Left renal pelvis (tissue), 4 donors: ENCODE results near the gene KRTAP10-3. TPM values are rescaled to one million over a fixed set of nuclear protein-coding genes. Genes with fewer than 3 reads are reported as not detected.
"Not testable (repeated sequence)": the region's sequence is repeated elsewhere in the genome, so short reads cannot be mapped to it uniquely, and the experiment has no call there.

Experiments used
- DNase-seq, 4 donors: peaks; one replicate each; pipeline ENCODE4 v3.0.0-alpha.2; 2013; ENCODE audit warnings: low read depth in 4 of 4, low spot score in 3 of 4
- polyA plus RNA-seq, 4 donors: library from polyadenylated mRNA; unstranded; fragments of 120-200 nt; gene quantifications; one replicate each; pipeline ENCODE4 v1.2.1, GENCODE V29; 2013; ENCODE audit not compliant: insufficient read length in 4 of 4

Gene KRTAP10-3
- polyA plus RNA-seq, 4 donors: not detected

DNA sequence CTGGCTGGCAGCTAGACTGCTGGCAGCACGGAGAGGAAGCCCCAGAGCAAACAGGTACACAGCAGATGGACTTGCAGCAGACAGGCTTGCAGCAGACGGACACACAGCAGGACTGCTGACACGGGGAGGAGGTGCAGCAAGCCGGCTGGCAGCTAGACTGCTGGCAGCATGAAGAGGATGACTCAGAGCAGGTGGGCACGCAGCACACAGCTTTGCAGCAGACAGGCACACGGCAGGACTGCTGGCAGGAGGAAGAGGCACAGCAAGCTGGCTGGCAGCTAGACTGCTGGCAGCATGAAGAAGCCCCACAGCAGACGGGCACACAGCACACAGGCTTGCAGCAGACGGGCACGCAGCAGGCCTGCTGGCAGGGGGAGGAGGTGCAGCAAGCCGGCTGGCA lies 7.8 kb downstream of the KRTAP10-3 start:
- no peak for DNase-seq

DNA sequence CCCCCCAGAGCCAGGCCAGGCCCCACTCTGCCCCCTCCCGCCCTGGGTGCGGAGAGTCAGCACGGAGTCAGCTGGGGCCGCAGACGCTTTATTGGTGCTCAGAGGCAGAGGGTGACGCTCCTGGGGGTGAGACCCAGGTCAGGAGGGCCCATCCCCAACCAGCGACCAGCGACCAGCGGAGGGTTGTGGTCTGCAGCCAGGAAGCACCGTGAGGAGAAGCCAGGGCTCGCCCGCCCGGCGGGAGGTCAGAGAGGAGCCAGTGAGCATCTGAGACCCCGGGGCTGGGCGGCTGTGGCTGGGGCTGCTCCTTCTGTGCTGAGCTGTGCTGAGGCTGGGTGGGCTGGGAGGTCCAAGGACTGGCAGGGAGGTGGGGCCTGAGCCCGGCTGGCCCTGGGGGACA lies 8.3 kb downstream of the KRTAP10-3 start:
- DNase-seq: not testable (repeated sequence)

DNA sequence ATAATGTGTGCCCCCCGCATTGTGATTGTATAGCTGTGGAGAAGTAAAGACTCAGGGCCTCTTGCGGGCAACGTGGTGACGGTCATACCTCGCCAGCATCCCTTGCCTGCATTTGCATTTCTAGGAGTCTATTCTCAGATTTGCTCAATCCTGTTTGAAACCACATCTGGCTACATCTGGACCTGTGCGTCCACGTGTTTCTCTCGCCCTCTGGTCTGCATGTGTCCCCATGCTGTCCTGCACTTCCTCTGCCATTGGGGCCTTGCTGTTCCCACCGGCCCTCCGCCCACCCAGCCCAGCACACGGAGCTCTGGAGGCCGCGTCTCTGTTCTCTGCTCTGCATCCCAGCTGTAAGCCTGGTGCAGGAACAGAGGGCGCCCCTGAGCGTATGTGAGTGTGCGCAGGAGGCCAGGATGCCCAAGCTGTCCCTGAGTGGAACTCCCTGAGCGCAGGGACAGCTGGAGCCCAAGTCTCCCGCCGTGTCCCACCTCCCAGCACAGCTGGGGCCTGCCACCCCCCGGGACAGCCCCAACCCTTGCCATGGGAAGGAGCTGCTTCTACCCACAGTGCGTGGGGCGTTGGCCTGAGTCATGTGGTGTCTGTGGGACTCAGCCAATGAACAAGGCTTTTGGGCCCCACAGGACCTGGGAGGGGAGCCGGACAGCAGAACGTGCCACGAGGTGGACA lies 8.9 kb downstream of the KRTAP10-3 start:
- DNase-seq: no peak

DNA sequence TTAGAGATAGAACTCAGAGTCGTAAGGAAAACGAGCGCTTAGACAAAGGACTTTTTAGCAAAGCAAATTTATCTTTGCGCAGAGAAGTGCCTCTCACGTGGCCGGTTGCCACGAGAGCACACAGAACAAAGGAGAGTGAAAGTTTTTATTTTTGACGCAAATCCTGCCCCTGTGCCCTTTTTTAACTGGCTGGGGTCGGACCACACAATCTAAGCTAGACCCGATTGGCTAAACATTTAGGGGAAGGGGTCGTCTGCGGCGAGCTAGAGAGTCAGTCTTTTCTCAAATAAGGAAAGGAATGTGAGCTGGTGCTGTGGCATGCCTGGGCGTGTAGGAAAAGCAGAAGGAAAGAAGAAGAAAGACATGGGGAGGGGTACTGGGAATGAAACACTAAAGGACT lies 9.7 kb downstream of the KRTAP10-3 start:
- DNase-seq: no peak

DNA sequence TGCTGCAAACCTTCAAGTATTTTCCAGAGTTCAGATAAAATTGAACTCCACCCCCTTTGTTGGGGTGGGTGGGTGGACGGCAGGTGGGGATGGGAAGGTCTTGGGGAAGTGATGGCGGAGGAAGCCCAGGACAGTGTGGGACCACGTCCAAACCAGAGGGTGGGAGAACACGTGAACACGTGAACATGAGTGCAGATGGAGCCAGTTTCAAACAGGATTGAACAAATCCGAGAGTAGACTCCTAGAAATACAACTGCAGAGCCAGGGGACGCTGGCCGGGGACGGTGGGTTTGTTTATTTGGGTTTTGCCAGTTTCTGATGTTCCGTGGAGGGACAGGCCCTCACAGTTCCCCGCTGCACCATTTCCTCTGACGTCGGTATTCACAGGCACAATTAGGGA lies 10.2 kb downstream of the KRTAP10-3 start:
- DNase-seq: no peak

DNA sequence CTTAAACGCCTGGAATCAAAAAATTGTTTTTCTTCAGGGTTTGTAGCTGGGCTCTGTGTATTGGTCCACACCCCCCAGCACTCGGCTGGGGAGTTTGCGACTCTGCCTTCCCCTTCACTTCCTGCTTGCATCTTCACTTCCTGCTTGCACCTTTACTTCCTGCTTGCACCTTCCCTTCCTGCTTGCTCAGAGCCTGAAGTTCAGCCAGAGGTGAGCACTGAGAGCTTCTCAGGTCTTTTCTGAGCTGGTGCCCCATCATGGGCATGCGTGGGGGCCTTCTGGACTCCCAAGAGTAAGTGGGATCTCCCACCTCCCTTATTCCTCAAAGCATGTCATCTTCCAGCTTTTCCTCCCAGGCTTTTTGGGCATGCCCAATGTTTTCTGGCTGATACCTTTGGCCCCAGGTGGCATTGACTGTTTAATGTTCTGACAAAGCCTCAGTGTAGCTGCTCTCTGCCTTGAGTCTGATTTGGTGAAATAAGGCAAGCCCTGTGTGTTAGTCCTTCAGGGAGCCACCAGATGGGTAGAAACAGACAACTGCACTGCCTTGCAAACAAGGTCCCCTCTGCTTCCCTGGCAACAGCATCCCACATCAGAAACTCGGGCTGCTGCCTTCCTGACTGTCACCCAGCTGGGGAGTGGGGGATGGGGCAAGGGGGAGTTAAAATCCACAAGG lies 10.8 kb downstream of the KRTAP10-3 start:
- no peak for DNase-seq

DNA sequence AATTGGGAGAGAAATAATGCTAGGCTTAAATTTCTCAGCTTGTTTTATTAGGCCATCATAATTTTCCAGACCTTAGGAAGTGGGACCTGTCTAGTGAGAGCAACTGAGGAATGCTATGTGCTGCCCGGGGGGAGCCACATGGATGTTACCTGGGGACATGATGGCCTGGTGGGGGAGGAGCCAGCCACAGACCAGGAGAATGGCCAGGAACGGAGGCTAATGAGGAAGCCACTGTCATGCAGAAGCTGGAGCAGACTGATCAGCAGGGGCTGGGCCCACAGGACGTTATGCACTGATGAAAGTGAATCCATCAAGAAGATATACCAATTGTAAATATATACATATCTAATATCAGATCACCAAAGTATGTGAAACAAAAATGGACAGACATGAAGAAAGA lies 14.0 kb downstream of the KRTAP10-3 start:
- no peak for DNase-seq

DNA sequence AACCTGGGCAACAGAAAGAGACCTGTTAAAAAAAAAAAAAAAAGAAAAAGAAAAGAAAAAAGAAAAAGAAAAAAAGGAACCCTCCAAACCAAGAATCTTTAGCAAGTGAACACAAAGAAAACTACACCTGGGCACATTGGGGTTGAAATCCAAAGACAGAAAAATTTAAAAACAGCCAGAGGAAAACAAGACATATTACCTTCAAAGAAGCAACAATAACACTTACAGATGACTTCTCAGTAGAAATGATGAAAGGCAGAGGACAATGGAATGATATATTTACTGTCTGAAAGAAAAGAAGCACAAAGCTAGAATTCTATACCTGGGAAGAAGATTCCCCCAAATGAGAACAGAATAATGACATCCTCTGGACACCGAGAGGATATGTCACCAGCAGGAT lies 15.9 kb downstream of the KRTAP10-3 start:
- DNase-seq: no peak

DNA sequence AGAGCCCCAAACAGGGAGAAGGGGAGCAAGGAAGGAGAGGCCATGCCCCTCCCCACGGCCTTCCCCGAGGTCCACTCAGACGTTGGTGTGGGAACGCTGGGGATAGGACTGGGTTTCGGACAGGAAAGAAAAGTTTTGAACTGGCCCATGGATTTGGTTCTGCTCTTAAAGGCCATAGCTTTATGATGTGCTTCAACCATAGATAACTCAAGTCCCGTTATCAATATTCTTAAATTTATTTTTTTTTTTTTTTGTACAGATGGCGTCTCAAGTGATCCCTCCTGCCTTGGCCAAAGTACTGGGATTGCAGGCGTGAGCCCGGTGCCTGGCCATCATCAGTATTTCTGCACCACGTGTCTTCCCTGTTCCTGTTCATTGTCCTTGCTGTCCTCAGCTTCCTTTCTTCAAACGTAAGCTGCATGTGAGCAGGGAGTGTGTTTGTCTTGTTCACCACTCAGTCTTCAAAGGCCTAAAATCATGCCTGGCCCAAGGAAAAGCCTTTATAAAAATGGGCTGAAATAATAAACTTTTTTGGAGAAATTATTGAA lies 17.8 kb downstream of the KRTAP10-3 start:
- no peak for DNase-seq

DNA sequence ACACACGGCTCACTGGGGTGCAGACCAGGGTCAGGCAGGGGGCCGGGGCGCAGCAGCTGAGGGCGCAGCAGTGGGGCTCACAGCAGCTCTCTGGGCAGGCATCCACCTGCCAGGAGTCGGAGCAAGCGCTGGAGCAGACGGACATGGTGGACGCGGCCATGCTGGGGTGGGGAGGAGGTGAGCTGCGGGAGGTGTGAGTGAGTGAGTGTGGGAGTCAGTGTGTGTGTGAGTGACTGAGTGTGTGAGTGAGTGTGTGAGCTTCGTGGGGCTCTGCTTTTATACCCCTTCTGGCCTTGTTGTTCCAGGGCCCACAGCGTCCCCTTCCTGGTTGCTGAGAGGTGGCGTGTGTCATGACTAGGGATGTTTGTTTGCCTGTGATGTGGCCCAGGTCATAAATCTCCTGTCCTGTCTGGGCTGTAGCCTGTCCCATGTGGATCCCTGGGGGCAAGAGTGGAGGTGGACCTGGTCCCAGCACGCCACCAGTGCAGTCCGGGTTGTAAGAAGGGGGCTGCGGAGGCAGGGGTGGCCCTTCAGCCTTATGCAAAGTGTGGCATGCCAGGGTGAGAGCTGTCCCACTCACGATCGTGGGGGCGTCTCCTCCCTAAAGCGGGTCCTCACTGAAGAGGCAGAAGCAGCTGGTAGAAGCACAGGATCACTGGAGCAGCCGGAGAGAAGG lies 18.5 kb downstream of the KRTAP10-3 start, which contains the start of gene KRTAP10-1:
Gene KRTAP10-1 (minus strand): TSS at position 205 of the 676 bp plus-strand sequence. CDS start 45 bp downstream, at position 160.
- DNase-seq: no peak

DNA sequence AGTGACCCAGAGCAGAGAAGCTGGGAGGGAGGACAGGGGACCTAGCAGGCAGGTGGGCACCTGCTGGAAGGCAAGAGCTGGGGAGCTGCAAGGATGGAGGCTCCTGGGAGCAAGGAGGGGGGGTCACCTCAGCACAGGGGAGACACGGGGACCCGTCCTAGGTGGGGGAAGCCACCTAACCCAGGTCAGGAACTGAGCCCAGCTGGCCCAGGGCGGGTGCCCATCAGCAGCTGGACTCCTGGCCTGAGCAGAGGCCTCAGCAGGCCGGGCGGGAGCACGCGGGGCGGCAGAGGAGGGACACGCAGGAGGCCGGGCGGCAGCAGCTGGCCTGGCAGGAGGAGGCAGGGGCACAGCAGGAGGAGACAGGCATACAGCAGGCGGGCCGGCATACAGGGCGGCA lies 19.5 kb downstream of the KRTAP10-3 start:
- DNase-seq: no peak

DNA sequence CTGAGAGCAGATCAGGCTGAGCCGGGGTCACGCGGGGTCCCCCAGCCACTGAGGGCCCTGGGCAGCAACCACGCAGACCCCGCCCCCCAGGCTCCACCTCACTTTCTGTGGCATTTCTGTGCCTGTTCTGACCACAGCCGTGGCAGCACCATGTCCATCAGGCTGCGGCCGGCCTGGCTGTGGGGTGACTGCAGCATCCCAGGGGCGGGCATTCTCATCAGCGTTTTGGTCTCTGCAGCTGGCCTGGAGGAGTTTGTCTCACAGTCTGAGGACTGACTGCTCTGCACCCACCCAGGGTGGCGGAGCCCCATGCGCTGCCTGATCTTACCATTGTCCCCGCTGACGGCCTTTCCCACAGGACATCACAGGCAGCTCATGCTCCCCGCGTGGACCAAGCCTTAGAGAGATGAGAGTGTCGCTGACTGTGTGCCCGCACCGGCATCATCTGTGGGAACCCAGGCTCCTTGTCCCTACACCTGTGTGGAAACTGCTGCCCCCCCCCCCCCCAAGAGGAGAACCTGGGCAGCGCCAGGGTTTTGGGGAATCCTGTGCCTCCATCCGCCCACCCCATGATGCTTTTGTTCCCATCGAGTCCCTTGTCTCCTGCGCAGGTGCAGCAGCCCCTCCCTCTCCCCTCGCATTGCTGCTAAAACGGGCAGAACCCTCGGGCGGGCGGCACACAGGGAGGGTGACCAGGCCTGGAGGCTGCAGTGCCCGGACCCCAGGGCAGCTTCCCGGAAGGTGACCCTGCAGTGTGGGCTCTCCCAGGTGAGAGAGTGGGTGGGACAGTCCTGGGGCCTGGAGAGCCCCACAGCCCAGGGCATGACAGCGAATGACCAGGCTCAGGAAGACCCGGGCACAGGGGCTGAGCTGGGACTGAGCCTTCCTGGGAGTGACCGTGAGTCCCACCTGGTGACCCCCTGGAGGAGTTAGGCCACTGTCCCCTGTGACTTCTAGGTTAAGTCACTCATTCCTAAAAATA lies 20.4 kb downstream of the KRTAP10-3 start:
- DNase-seq: no peak

DNA sequence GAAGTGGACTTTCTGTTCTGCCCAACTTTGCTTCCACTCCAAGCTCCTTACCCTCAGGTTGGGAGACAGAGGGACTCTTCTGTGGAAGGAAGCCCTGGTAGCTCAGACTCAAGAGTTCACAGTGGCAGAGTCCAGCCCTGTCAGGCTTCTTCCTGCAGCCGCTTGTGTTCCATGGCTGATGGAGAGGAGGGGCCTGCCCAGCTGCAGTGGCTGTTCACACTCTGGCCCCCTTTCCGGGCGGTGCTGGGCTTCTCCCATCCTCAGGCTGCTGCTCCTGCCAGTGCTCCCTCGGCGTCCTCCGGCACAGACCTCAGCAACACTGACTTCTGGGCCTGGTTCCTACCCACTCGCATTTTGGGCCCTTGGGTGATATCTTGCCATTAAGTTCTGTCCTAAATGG lies 22.6 kb downstream of the KRTAP10-3 start:
- no peak for DNase-seq

DNA sequence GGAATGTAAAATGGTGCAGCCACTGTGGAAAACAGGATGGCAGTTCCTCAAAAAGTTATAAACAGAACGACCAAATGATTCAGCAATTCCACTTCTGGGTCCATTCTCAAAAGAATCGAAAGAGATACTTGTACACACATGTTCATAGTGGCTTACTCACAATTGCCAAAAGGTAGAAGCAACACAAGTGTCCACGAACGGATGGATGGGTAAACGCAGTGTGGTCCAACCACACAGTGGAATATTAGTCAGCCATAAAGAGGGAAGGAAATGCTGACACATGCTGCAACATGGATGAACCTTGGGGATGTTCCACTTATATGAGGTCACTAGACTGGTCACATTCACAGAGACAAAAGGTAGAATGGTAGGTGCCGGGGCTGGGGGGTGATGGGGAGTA lies 23.9 kb downstream of the KRTAP10-3 start:
- no peak for DNase-seq

DNA sequence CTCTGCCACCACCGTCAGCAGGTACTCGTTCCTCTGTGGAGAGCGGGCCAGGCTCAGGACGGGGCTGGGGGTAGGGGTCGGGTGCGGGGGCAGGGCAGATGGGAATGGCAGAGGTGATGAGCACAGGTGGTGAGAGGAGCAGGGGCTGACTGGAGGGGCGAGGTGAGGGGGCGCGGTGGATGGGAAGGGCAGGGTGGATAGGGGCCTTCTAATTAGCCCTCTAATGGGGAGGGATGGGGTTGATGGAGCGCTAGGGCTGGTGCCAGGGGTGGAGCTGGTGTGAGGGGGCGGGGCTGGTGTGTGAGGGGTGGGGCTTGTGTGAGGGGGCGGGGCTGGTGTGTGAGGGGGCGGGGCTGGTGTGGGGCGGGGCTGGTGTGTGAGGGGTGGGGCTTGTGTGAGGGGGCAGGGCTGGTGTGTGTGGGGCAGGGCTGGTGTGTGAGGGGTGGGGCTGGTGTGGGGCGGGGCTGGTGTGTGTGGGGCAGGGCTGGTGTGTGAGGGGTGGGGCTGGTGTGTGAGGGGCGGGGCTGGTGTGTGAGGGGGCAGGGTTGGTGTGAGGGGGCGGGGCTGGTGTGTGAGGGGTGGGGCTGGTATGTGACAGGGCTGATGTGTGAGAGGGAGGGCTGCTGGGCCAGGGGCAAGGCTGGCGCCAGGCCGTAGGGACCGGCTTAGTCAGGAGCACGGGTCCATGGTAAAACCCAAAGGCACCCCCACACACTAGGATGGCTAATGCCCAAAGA lies 24.5 kb downstream of the KRTAP10-3 start:
- DNase-seq: no peak

DNA sequence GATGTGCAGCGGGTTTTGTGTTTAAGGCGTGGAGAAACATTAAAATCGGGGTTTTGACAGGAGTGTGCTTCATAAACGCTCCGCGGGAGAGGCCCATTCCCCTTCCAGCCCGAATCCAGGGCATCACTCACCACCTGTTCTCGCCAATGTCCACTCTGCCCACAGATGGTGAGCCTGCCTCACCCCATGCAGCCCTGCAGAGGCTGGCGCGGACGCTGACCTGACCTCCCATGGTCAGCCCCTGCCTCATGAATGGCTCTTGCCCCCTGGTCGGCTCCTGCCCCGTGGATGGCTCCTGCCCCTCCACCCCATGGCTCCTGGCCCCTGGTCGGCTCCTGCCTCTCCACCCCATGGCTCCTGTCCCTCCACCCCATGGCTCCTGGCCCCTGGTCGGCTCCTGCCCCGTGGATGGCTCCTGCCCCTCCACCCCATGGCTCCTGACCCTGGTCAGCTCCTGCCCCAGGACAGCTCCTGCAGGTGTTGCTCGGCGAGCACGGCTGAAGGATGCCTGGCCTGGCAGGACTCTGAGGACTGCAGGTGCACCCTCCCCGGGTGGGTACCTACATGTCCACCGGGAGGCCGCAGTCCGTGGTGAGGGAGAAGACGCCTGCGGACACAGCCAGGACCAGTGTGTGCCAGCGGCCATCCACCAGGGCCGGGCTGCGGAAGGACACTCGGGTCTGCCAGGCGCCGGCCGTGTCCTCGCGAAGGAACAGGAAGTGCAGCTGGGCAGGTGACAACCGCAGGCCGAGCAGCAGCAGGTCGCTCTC lies 25.3 kb downstream of the KRTAP10-3 start:
- no peak for DNase-seq

DNA sequence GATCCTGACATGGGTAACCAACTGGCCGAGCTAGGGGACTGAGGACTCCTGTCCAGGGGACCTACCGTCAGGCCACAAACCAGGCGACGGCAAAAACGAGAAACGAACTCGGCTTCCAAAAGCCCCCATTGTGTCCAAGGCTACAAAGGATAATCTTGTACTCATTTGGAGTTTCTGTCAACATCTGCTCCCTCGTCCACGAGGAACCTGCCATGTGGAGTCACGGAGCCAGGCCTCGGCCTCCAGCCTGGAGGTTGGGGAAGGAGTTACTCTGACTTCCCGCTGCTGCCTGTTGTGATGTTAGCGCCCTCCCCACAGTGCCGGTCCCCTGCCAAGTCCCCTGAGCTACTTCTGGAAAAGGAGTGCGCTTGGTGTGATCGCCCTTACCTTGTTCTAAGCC lies 25.9 kb downstream of the KRTAP10-3 start:
- DNase-seq: no peak

DNA sequence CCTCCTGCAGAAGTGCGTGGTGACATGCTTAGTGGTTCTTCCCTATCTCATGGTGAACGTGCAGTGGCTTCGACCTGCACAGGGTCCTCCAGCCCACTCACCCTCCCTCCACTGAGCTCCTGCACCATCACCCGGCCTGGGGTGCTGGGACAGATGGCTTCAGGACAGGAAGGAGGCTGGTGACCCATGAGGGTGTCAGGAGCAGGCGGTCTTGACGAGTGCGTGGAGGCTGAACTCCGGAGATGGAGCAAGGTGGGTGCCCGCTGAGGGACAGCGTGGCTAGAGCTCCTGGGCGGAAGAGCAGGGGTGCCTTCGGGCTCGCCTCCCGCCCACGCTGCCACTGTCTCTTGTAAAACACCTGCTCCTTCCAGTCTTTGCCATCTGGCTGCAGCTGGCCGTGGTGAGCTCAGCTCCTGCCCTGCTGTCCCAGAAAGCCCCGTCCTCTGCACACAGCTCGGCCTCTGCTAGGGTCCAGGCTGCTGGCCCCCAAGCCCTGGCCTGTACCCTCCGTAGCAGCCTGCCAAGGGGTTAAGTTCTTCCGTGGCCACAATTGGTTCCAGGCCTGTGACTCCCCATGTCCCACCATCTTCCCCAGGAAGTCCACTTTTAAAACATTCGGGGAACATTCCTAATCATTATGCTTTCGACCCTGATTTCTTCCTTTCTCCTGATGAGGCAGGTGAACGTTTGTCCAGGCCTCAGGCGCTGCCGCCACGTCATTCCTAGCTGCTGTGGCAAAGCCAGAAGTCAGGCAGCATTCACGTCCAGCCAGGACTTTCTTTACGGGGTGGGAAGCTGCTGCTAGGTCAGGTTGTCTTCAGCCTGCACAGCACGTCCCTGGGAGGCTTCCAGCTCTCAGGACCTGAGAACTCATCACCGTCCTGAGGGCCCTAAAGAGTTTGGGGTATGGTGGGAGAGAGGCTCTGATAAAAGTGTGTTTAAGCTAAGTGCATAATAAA lies 26.7 kb downstream of the KRTAP10-3 start:
- no peak for DNase-seq
